Liver (tissue), 9 donors: ENCODE data around the gene ADRA2A. TPM values are rescaled to one million over a fixed set of nuclear protein-coding genes. Genes with fewer than 3 reads are reported as not detected.

ENCODE experiments used
- DNase-seq: peaks from one replicate; pipeline ENCODE4 v3.0.0-alpha.2; 2017; ENCODE audit warnings: low spot score
- H3K27ac ChIP-seq, 2 donors: one replicate each; pipeline ENCODE4 v1.7.0; 2013; ENCODE audit warnings: inconsistent platforms in 2 of 2, low read length in 2 of 2, control low read depth in 1 of 2, low read depth in 1 of 2, mild to moderate bottlenecking in 1 of 2
- H3K27me3 ChIP-seq, 4 donors: one replicate each; pipeline versions ENCODE4 v1.6.1 to v1.7.0; 2013; ENCODE audit warnings: low read length in 3 of 4, inconsistent platforms in 1 of 4, mild to moderate bottlenecking in 1 of 4, moderate library complexity in 1 of 4; ENCODE audit not compliant: control insufficient read depth in 4 of 4, insufficient read depth in 4 of 4
- H3K36me3 ChIP-seq, 4 donors: one replicate each; pipeline versions ENCODE4 v1.6.1 to v1.7.0; 2013; ENCODE audit warnings: low read length in 3 of 4, mild to moderate bottlenecking in 3 of 4, low read depth in 1 of 4, moderate library complexity in 1 of 4; ENCODE audit not compliant: control insufficient read depth in 4 of 4, insufficient read depth in 3 of 4
- H3K4me1 ChIP-seq, 4 donors: one replicate each; pipeline versions ENCODE4 v1.6.1 to v1.7.0; 2013; ENCODE audit warnings: low read length in 3 of 4, mild to moderate bottlenecking in 3 of 4, moderate library complexity in 1 of 4; ENCODE audit not compliant: control insufficient read depth in 4 of 4, insufficient read depth in 4 of 4
- H3K4me3 ChIP-seq, 3 donors: one replicate each; pipeline versions ENCODE4 v1.6.1 to v1.7.0; 2013; ENCODE audit warnings: low read length in 3 of 3, control low read depth in 1 of 3, low read depth in 1 of 3, mild to moderate bottlenecking in 1 of 3
- H3K9ac ChIP-seq, 2 donors: one replicate each; pipeline ENCODE4 v1.7.0; 2013; ENCODE audit warnings: low read length in 2 of 2, mild to moderate bottlenecking in 2 of 2, moderate library complexity in 2 of 2, control low read depth in 1 of 2, low read depth in 1 of 2
- H3K9me3 ChIP-seq, 4 donors: one replicate each; pipeline versions ENCODE4 v1.6.1 to v1.7.0; 2013; ENCODE audit warnings: low read length in 3 of 4; ENCODE audit not compliant: control insufficient read depth in 4 of 4
- CTCF ChIP-seq: fragments of 150-350 bp; IDR thresholded peaks from 2 replicates; pipeline ENCODE4 v1.5.1; 2017; ENCODE audit warnings: improper control_type of control experiment, low read depth, low read length; ENCODE audit not compliant: missing input control
- FOXA1 ChIP-seq: IDR thresholded peaks from 2 replicates; pipeline ENCODE4 v1.6.1; 2016; ENCODE audit warnings: antibody characterized with exemption
- FOXA2 ChIP-seq: IDR thresholded peaks from 2 replicates; pipeline ENCODE4 v1.6.1; 2016; ENCODE audit warnings: antibody characterized with exemption
- GABPA ChIP-seq, 2 donors: IDR thresholded peaks in 1 of 2; conservative IDR thresholded peaks in 1 of 2; 2 replicates each; pipeline ENCODE4 v1.6.1; 2016; ENCODE audit warnings: antibody characterized with exemption in 2 of 2, mild to moderate bottlenecking in 1 of 2, moderate library complexity in 1 of 2
- HNF4A ChIP-seq, 2 donors: conservative IDR thresholded peaks; 2 replicates each; pipeline ENCODE4 v1.6.1; 2016; ENCODE audit warnings: antibody characterized with exemption in 2 of 2, mild to moderate bottlenecking in 2 of 2
- HNF4G ChIP-seq: IDR thresholded peaks from 2 replicates; pipeline ENCODE4 v1.6.1; 2016; ENCODE audit warnings: antibody characterized with exemption
- JUND ChIP-seq, 2 donors: IDR thresholded peaks; 2 replicates each; pipeline ENCODE4 v1.6.1; 2016; ENCODE audit warnings: antibody characterized with exemption in 2 of 2
- NR2F2 ChIP-seq: IDR thresholded peaks from 2 replicates; pipeline ENCODE4 v1.6.1; 2016; ENCODE audit warnings: antibody characterized with exemption
- RAD21 ChIP-seq, 2 donors: IDR thresholded peaks; 2 replicates each; pipeline ENCODE4 v1.6.1; 2016; ENCODE audit warnings: antibody characterized with exemption in 2 of 2, mild to moderate bottlenecking in 2 of 2
- REST ChIP-seq: IDR thresholded peaks from 2 replicates; pipeline ENCODE4 v1.6.1; 2016; ENCODE audit warnings: antibody characterized with exemption, mild to moderate bottlenecking
- RXRA ChIP-seq, 2 donors: IDR thresholded peaks; 2 replicates each; pipeline ENCODE4 v1.6.1; 2017 to 2018; ENCODE audit warnings: antibody characterized with exemption in 2 of 2, mild to moderate bottlenecking in 1 of 2
- TAF1 ChIP-seq: conservative IDR thresholded peaks from 2 replicates; pipeline ENCODE4 v1.6.1; 2016; ENCODE audit warnings: antibody characterized with exemption, mild to moderate bottlenecking
- YY1 ChIP-seq: IDR thresholded peaks from 2 replicates; pipeline ENCODE4 v1.6.1; 2016; ENCODE audit warnings: antibody characterized with exemption, mild to moderate bottlenecking
- ZBTB33 ChIP-seq: IDR thresholded peaks from 2 replicates; pipeline ENCODE4 v1.6.1; 2016; ENCODE audit warnings: antibody characterized with exemption
- WGBS: extraction: QIAGEN DNeasy Blood & Tissue Kit; methylation state at CpG from one replicate; pipeline ENCODE4 v1.1.7; 2013; 5-methylcytosine and 5-hydroxymethylcytosine counted together
- polyA plus RNA-seq, 2 donors: library from polyadenylated mRNA; stranded (reverse) in 1 of 2; unstranded in 1 of 2; fragments of 200-250 nt in 1 of 2; fragments of >200 nt in 1 of 2; fragmentation: Nextera tagmentation in 1 of 2; extraction: Ambion mirVana in 1 of 2; gene quantifications; one replicate each; pipeline versions ENCODE4 v1.2.1 to v1.2.3, GENCODE V29; 2013 to 2015
- total RNA-seq, 2 donors: library from RNA; depleted of rRNA; stranded (reverse); fragments of >200 nt; gene quantifications; one replicate each; pipeline ENCODE4 v1.2.3, GENCODE V29; 2014
- donor health status: healthy.
- donor health status: healthy.
- donor health status: healthy.
- donor health status: healthy.
- donor health status: healthy.

ADRA2A gene
- total and polyA plus RNA-seq, 4 donors: 0.15 to 0.50 (median 0.33) TPM

- Histone ChIP-seq H3K4me1 (no peaks in the 10 kb centered on the region), H3K27ac (no peak overlapping the region), H3K4me3 (no peak overlapping the region), H3K36me3 (no peaks in the 10 kb centered on the region), H3K9ac (no peak overlapping the region), H3K9me3 (peaks cover 0 to 5% (median 3%) of the 10 kb centered on the region in 4 donors), H3K27me3 (no peaks in the 10 kb centered on the region)
- no peak for TF ChIP-seq CTCF
- TF ChIP-seq FOXA1: no peak
- TF ChIP-seq TAF1: no peak
- TF ChIP-seq NR2F2: no peak
- no peak for TF ChIP-seq RXRA (IDR thresholded peaks at IDR 0.05)
- no peak for TF ChIP-seq YY1
- DNase-seq: no peak
- 58% methylated on average over 1 of the region's 1 CpG for WGBS
Measured at GRCh38 chr10:111057006-111057405, 19.8 kb upstream of the ADRA2A start.

- TF ChIP-seq CTCF: no peak
- TF ChIP-seq YY1: no peak
- no peak for TF ChIP-seq JUND (IDR thresholded peaks at IDR 0.05)
- TF ChIP-seq RXRA (IDR thresholded peaks at IDR 0.05): no peak
- TF ChIP-seq ZBTB33: no peak
- no peak for TF ChIP-seq RAD21 (IDR thresholded peaks at IDR 0.05)
- no peak for TF ChIP-seq GABPA (IDR thresholded peaks at IDR 0.05 in 1 of 2, conservative IDR thresholded peaks at IDR 0.05 in 1 of 2)
- no peak for TF ChIP-seq FOXA2
- no peak for TF ChIP-seq REST
- no peak for TF ChIP-seq HNF4G
- no peak for TF ChIP-seq HNF4A (conservative IDR thresholded peaks at IDR 0.05)
- no peak for DNase-seq
- H3K9me3 ChIP-seq: peaks cover 0 to 3% (median 0%) of the 10 kb centered on the region in 4 donors
- H3K9ac ChIP-seq: no peak overlapping the region
- H3K36me3 ChIP-seq: no peaks in the 10 kb centered on the region
- H3K4me3 ChIP-seq: no peak overlapping the region
- 88% methylated on average over 2 of the region's 2 CpGs for WGBS
- H3K27ac ChIP-seq: no peak overlapping the region
- no peaks in the 10 kb centered on the region for H3K4me1 ChIP-seq
- H3K27me3 ChIP-seq: no peaks in the 10 kb centered on the region
Measured at GRCh38 chr10:111063471-111063870, 13.4 kb upstream of the ADRA2A start.
